IMR-90 (cell line): ENCODE results near the gene OR6C2. TPM values are rescaled to one million over a fixed set of nuclear protein-coding genes. Genes with fewer than 3 reads are reported as not detected.

Experiments used
- ATAC-seq: fragments of 200-7000 bp; cut with Tn5 transposase; 2 replicates; pipeline ENCODE4 v1.9.1; 2020; ENCODE audit warnings: low read depth, mild to moderate bottlenecking, moderate library complexity
- BruUV-seq: library from RNA; stranded (reverse); fragments of 400-500 nt; replicated peaks from 2 replicates; lab custom pipeline; 2021; lab: Mats Ljungman, UMichigan
- CTCF ChIA-PET: fragments of 300-600 bp; formaldehyde crosslinking; extraction: SDS; loops from one replicate; lab custom pipeline; 2021; ENCODE audit warnings: antibody characterized with exemption; lab: Yijun Ruan, JAX
- POLR2A ChIA-PET: fragments of 300-600 bp; sonication (Branson Sonifier 250); formaldehyde crosslinking; loops from one replicate; lab custom pipeline; 2022; ENCODE audit warnings: antibody characterized with exemption; ENCODE audit not compliant: unreplicated experiment; lab: Charles Lee
- DNase-seq: peaks from one replicate; pipeline ENCODE4 v3.0.0; 2013
- H2AFZ ChIP-seq: replicated peaks from 2 replicates; pipeline ENCODE3; 2013; ENCODE audit warnings: low read length, mild to moderate bottlenecking; ENCODE audit not compliant: poor library complexity
- H2AK5ac ChIP-seq: 2 replicates; pipeline ENCODE4 v1.6.1; 2013; ENCODE audit warnings: low read depth, low read length, inconsistent platforms
- H2AK9ac ChIP-seq: replicated peaks from 2 replicates; pipeline ENCODE3; 2013; ENCODE audit warnings: mild to moderate bottlenecking, low read depth, low read length, moderate library complexity; ENCODE audit not compliant: poor library complexity
- H2BK120ac ChIP-seq: 2 replicates; pipeline ENCODE4 v1.6.1; 2013; ENCODE audit warnings: low read depth, low read length, inconsistent platforms
- H2BK15ac ChIP-seq: 3 replicates; pipeline ENCODE4 v1.6.1; 2013; ENCODE audit warnings: low read depth, low read length, inconsistent platforms
- H2BK20ac ChIP-seq: 2 replicates; pipeline ENCODE4 v1.6.1; 2013; ENCODE audit warnings: low read depth, mild to moderate bottlenecking, inconsistent platforms, low read length, moderate library complexity
- H2BK5ac ChIP-seq: 2 replicates; pipeline ENCODE4 v1.6.1; 2013; ENCODE audit warnings: mild to moderate bottlenecking, low read depth, low read length, inconsistent platforms; ENCODE audit not compliant: poor library complexity, severe bottlenecking
- H3K14ac ChIP-seq: replicated peaks from 2 replicates; pipeline ENCODE4 v1.6.1; 2013; ENCODE audit warnings: low read depth, low read length, inconsistent platforms
- H3K18ac ChIP-seq: 2 replicates; pipeline ENCODE4 v1.6.1; 2013; ENCODE audit warnings: low read depth, low read length, control low read depth
- H3K23ac ChIP-seq: 2 replicates; pipeline ENCODE4 v1.6.1; 2013; ENCODE audit warnings: low read depth, low read length, inconsistent platforms
- H3K27ac ChIP-seq: 2 replicates; pipeline ENCODE4 v1.5.1; 2013; ENCODE audit warnings: mild to moderate bottlenecking, control low read depth, low read length; ENCODE audit not compliant: insufficient read depth
- H3K27me3 ChIP-seq: 2 replicates; pipeline ENCODE4 v1.6.1; 2013; ENCODE audit warnings: low read length; ENCODE audit not compliant: control insufficient read depth, insufficient read depth
- H3K36me3 ChIP-seq: 2 replicates; pipeline ENCODE4 v1.6.1; 2013; ENCODE audit warnings: low read length, mixed read lengths; ENCODE audit not compliant: control insufficient read depth, insufficient read depth
- H3K4ac ChIP-seq: 2 replicates; pipeline ENCODE4 v1.6.1; 2013; ENCODE audit warnings: low read depth, low read length, inconsistent platforms
- H3K4me1 ChIP-seq: 2 replicates; pipeline ENCODE4 v1.6.1; 2013; ENCODE audit warnings: low read length, mixed read lengths; ENCODE audit not compliant: control insufficient read depth, insufficient read depth
- H3K4me2 ChIP-seq: 2 replicates; pipeline ENCODE4 v1.6.1; 2013; ENCODE audit warnings: low read depth, mild to moderate bottlenecking, control low read depth, low read length, moderate library complexity
- H3K4me3 ChIP-seq: 2 replicates; pipeline ENCODE4 v1.5.1; 2013; ENCODE audit warnings: low read depth, mild to moderate bottlenecking, control low read depth, low read length, moderate library complexity; ENCODE audit not compliant: insufficient read depth
- H3K56ac ChIP-seq: 2 replicates; pipeline ENCODE4 v1.6.1; 2013; ENCODE audit warnings: low read length, inconsistent platforms; ENCODE audit not compliant: insufficient read depth; ENCODE audit errors: extremely low read depth
- H3K79me1 ChIP-seq, 2 experiments: 2 replicates each; pipeline ENCODE4 v1.6.1; 2013; ENCODE audit warnings: low read length in 2 of 2, inconsistent platforms in 1 of 2, low read depth in 1 of 2
- H3K9ac ChIP-seq: 2 replicates; pipeline ENCODE4 v1.6.1; 2013; ENCODE audit warnings: low read depth, low read length, control low read depth
- H3K9me1 ChIP-seq: 2 replicates; pipeline ENCODE4 v1.6.1; 2013; ENCODE audit warnings: low read length, inconsistent platforms; ENCODE audit not compliant: insufficient read depth
- H3K9me3 ChIP-seq: 2 replicates; pipeline ENCODE4 v1.6.1; 2013; ENCODE audit warnings: low read length; ENCODE audit not compliant: control insufficient read depth, insufficient read depth
- H4K20me1 ChIP-seq: 2 replicates; pipeline ENCODE4 v1.6.1; 2013; ENCODE audit warnings: low read length, inconsistent platforms; ENCODE audit not compliant: insufficient read depth
- H4K5ac ChIP-seq: 2 replicates; pipeline ENCODE4 v1.6.1; 2013; ENCODE audit warnings: mild to moderate bottlenecking, low read depth, low read length, control low read depth
- H4K8ac ChIP-seq, 2 experiments: 2 replicates each; pipeline ENCODE4 v1.6.1; 2013; ENCODE audit warnings: low read depth in 2 of 2, low read length in 2 of 2, control low read depth in 1 of 2, inconsistent platforms in 1 of 2
- H4K91ac ChIP-seq: 2 replicates; pipeline ENCODE4 v1.6.1; 2013; ENCODE audit warnings: low read depth, low read length, inconsistent platforms; ENCODE audit not compliant: insufficient read depth
- BHLHE40 ChIP-seq: fragments of 150-350 bp; IDR thresholded peaks from 2 replicates; pipeline ENCODE4 v1.6.1; 2016; ENCODE audit warnings: mild to moderate bottlenecking, low read depth, low read length
- CEBPB ChIP-seq: IDR thresholded peaks from 2 replicates; pipeline ENCODE4 v1.6.1; 2012; ENCODE audit warnings: low read depth, low read length, improper control_type of control experiment
- CHD1 ChIP-seq: IDR thresholded peaks from 2 replicates; pipeline ENCODE4 v1.6.1; 2012; ENCODE audit warnings: low read depth, low read length, improper control_type of control experiment
- ELK1 ChIP-seq: fragments of 150-350 bp; IDR thresholded peaks from 2 replicates; pipeline ENCODE4 v1.6.1; 2016; ENCODE audit warnings: low read depth, mild to moderate bottlenecking, low read length, moderate library complexity, borderline replicate concordance
- FOS ChIP-seq: fragments of 150-350 bp; IDR thresholded peaks from 2 replicates; pipeline ENCODE4 v1.6.1; 2016; ENCODE audit warnings: low read depth, low read length
- MAFK ChIP-seq: IDR thresholded peaks from 2 replicates; pipeline ENCODE4 v1.6.1; 2012; ENCODE audit warnings: low read depth, low read length, improper control_type of control experiment
- MXI1 ChIP-seq: IDR thresholded peaks from 2 replicates; pipeline ENCODE4 v1.6.1; 2012; ENCODE audit warnings: low read depth, mild to moderate bottlenecking, low read length, moderate library complexity, borderline replicate concordance
- NFE2L2 ChIP-seq: fragments of 150-350 bp; IDR thresholded peaks from 2 replicates; pipeline ENCODE4 v1.6.1; 2016; ENCODE audit warnings: low read depth, mild to moderate bottlenecking, low read length
- POLR2A ChIP-seq: IDR thresholded peaks from 2 replicates; pipeline ENCODE4 v1.6.1; 2012; ENCODE audit warnings: mild to moderate bottlenecking, low read depth, low read length
- RAD21 ChIP-seq: IDR thresholded peaks from 2 replicates; pipeline ENCODE4 v1.6.1; 2012; ENCODE audit warnings: low read length, improper control_type of control experiment
- RCOR1 ChIP-seq: IDR thresholded peaks from 2 replicates; pipeline ENCODE4 v1.6.1; 2012; ENCODE audit warnings: mild to moderate bottlenecking, low read length, improper control_type of control experiment; ENCODE audit not compliant: insufficient replicate concordance
- USF2 ChIP-seq: fragments of 150-350 bp; IDR thresholded peaks from 2 replicates; pipeline ENCODE4 v1.6.1; 2017; ENCODE audit warnings: mild to moderate bottlenecking, antibody characterized with exemption, low read length, low read depth
- whole genome bisulfite sequencing, 2 experiments: methylation state at CpG; one replicate each; pipeline versions ENCODE4 v1.1.5 to v1.1.7; 2013; ENCODE audit warnings: missing lambda C conversion rate in 2 of 2; ENCODE audit not compliant: insufficient read length in 1 of 2; ENCODE audit errors: extremely low coverage in 2 of 2; 5-methylcytosine and 5-hydroxymethylcytosine counted together
- dilution Hi-C: fragments of 300-500 bp; cut with HindIII; formaldehyde crosslinking; loops from one replicate; pipeline ENCODE4 v1.14.3; 2018; ENCODE audit warnings: low sequenced_read_pairs; ENCODE audit not compliant: unreplicated experiment
- in situ Hi-C: fragments of 300-500 bp; cut with MboI; formaldehyde crosslinking; loops from 3 replicates; pipeline ENCODE4 v1.14.3; 2019; ENCODE audit warnings: low sequenced_read_pairs, inconsistent platforms, mixed read lengths
- intact Hi-C: fragments of 100-400 bp; cut with micrococcal nuclease; formaldehyde crosslinking; loops from 2 replicates; pipeline ENCODE4 v1.10.0; 2022
- polyA plus RNA-seq, 3 experiments: library from polyadenylated mRNA; depleted of rRNA; stranded (reverse); fragments of >200 nt; gene quantifications; 2 replicates each; pipeline ENCODE4 v1.2.3, GENCODE V29; 2012; ENCODE audit warnings: low replicate concordance in 1 of 3
- total RNA-seq: library from RNA; depleted of rRNA; stranded (reverse); fragments of >200 nt; gene quantifications from 2 replicates; pipeline ENCODE4 v1.2.3, GENCODE V29; 2012
- TF ChIP-seq, protein P1 (sequence below): conservative IDR thresholded peaks from 2 replicates; pipeline ENCODE4 v1.5.1; 2012; ENCODE audit warnings: mild to moderate bottlenecking, low read depth, low read length, improper control_type of control experiment

Gene OR6C2
- total and polyA plus RNA-seq, 2 of the 4 experiments (the other 2 are of a cell fraction), result not detected

GRCh38 chr12:55470088-55470829, 26.4 kb downstream of the OR6C2 start, which contains the start of gene OR6C70:
Gene OR6C70, minus strand, starts transcription at chr12:55470138. Its CDS starts 0 bp downstream, at chr12:55470138.
- no peaks in the 10 kb centered on the region for H3K79me1 ChIP-seq
- no peak for DNase-seq
- H4K8ac ChIP-seq, result no peak within 1 kb of the TSS
- no peak within 1 kb of the TSS for H3K9ac ChIP-seq
- no peak within 1 kb of the TSS for H2BK5ac ChIP-seq
- H3K9me3 ChIP-seq, result no peaks in the 10 kb centered on the region
- TF ChIP-seq USF2, result no peak
- no peak for TF ChIP-seq RAD21
- no peak for TF ChIP-seq BHLHE40
- no peak for TF ChIP-seq ELK1
- no peak for TF ChIP-seq POLR2A
- TF ChIP-seq MAFK, result no peak
- TF ChIP-seq, protein P1, sequence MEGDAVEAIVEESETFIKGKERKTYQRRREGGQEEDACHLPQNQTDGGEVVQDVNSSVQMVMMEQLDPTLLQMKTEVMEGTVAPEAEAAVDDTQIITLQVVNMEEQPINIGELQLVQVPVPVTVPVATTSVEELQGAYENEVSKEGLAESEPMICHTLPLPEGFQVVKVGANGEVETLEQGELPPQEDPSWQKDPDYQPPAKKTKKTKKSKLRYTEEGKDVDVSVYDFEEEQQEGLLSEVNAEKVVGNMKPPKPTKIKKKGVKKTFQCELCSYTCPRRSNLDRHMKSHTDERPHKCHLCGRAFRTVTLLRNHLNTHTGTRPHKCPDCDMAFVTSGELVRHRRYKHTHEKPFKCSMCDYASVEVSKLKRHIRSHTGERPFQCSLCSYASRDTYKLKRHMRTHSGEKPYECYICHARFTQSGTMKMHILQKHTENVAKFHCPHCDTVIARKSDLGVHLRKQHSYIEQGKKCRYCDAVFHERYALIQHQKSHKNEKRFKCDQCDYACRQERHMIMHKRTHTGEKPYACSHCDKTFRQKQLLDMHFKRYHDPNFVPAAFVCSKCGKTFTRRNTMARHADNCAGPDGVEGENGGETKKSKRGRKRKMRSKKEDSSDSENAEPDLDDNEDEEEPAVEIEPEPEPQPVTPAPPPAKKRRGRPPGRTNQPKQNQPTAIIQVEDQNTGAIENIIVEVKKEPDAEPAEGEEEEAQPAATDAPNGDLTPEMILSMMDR, result no peak
- TF ChIP-seq FOS, result no peak
- TF ChIP-seq NFE2L2, result no peak
- no peak for TF ChIP-seq CHD1
- TF ChIP-seq MXI1, result no peak
- TF ChIP-seq RCOR1, result no peak
- TF ChIP-seq CEBPB, result no peak
- no peak within 1 kb of the TSS for H2AK9ac ChIP-seq
- ChIA-PET POLR2A (no interaction called here), CTCF (interaction anchor here (1.2 kb wide), 1 partner anchor 14 kb away, joined by 3 read pairs; no protein-coding TSS in a partner anchor)
- WGBS, 2 experiments, result no CpG with 5 or more reads among the region's 3 CpGs
- H2BK120ac ChIP-seq, result no peak within 1 kb of the TSS
- H3K9me1 ChIP-seq, result no peaks in the 10 kb centered on the region
- no peaks in the 10 kb centered on the region for H3K4me1 ChIP-seq
- H3K27ac ChIP-seq, result no peak within 1 kb of the TSS
- H3K27me3 ChIP-seq, result no peaks in the 10 kb centered on the region
- H3K14ac ChIP-seq, result no peak within 1 kb of the TSS
- H3K23ac ChIP-seq, result no peak within 1 kb of the TSS
- intact Hi-C loops, result no loop called here
- in situ Hi-C loops, result no loop called here
- no peak within 1 kb of the TSS for H2BK15ac ChIP-seq
- no peak within 1 kb of the TSS for H4K91ac ChIP-seq
- no peak for ATAC-seq
- no peak within 1 kb of the TSS for H3K4ac ChIP-seq
- H3K18ac ChIP-seq, result no peak within 1 kb of the TSS
- H3K56ac ChIP-seq, result no peak within 1 kb of the TSS
- H2BK20ac ChIP-seq, result no peak within 1 kb of the TSS
- dilution Hi-C loops, result no loop called here
- no TSS peak for BruUV-seq
- no peak within 1 kb of the TSS for H4K5ac ChIP-seq
- no peaks in the 10 kb centered on the region for H3K36me3 ChIP-seq
- H2AK5ac ChIP-seq, result no peak within 1 kb of the TSS
- H3K4me2 ChIP-seq, result no peak within 1 kb of the TSS
- H4K20me1 ChIP-seq, result no peaks in the 10 kb centered on the region
- no peak within 1 kb of the TSS for H3K4me3 ChIP-seq
- H2AFZ ChIP-seq, result no peak within 1 kb of the TSS
